AG04450 (cell line): Measurements from ENCODE around the gene MGAT1. TPM values are rescaled to one million over a fixed set of nuclear protein-coding genes. Genes with fewer than 3 reads are reported as not detected.
A peak's percentile ranks its signal among the peaks of the same experiment; 100 is the strongest.

Source experiments
- CTCF ChIA-PET: fragments of 300-600, 350-600 bp; formaldehyde crosslinking; extraction: SDS; loops from one replicate; lab custom pipeline; 2022; ENCODE audit warnings: antibody characterized with exemption, inconsistent platforms; lab: Charles Lee
- POLR2A ChIA-PET: fragments of 350-600 bp; formaldehyde crosslinking; extraction: SDS; loops from one replicate; lab custom pipeline; 2021; ENCODE audit warnings: antibody characterized with exemption, inconsistent platforms; lab: Yijun Ruan, JAX
- DNase-seq: peaks from one replicate; pipeline ENCODE4 v3.0.0-alpha.2; 2011; ENCODE audit warnings: low read depth, low spot score
- H3K27ac ChIP-seq: one replicate; pipeline ENCODE4 v1.5.1; 2012; ENCODE audit warnings: low read depth, low read length, control low read depth
- H3K27me3 ChIP-seq: one replicate; pipeline ENCODE4 v1.6.0; 2012; ENCODE audit warnings: low read length; ENCODE audit not compliant: control insufficient read depth, insufficient read depth
- H3K4me3 ChIP-seq: 2 replicates; pipeline ENCODE4 v1.5.1; 2011; ENCODE audit warnings: mild to moderate bottlenecking, low read depth, low read length, control low read depth
- H3K9me3 ChIP-seq: 2 replicates; pipeline ENCODE4 v1.5.1; 2012; ENCODE audit warnings: low read length; ENCODE audit not compliant: control insufficient read depth, insufficient read depth
- CTCF ChIP-seq: IDR thresholded peaks from 2 replicates; pipeline ENCODE4 v1.5.1; 2011; ENCODE audit warnings: low read depth, low read length, control low read depth, inconsistent platforms
- polyA plus RNA-seq: library from polyadenylated mRNA; depleted of rRNA; stranded (reverse); fragments of >200 nt; gene quantifications from 2 replicates; pipeline ENCODE4 v1.2.3, GENCODE V29; 2011

MGAT1 gene
- polyA plus RNA-seq, 1 experiment: 96.2 TPM

DNA sequence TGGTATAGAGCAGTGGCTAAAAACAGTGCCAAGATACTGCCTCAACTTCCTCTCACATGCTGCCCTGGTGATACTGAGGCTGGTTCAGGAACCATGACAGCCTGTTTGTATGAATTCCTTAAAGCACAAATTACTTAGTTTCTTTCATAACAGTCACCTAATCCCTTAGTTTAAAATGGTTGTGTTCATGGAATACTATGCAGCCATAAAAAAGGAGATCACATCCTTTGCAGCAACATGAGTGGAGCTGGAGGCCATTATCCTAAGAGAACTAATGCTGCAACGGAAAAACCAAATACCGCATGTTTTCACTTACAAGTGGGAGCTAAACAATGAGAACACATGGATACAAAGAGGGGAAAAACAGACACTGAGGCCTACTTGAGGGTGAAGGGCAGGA is 36.6 kb upstream of the MGAT1 start:
- no peak overlapping the region for H3K27ac ChIP-seq
- ChIA-PET POLR2A (interaction anchor here (0.6 kb wide), 1 partner anchor 332 kb away, joined by 5 read pairs; no protein-coding TSS in a partner anchor), CTCF (no interaction called here)
- H3K4me3 ChIP-seq: no peak overlapping the region
- no peaks in the 10 kb centered on the region for H3K27me3 ChIP-seq
- TF ChIP-seq CTCF: no peak
- no peaks in the 10 kb centered on the region for H3K9me3 ChIP-seq
- DNase-seq: no peak

DNA sequence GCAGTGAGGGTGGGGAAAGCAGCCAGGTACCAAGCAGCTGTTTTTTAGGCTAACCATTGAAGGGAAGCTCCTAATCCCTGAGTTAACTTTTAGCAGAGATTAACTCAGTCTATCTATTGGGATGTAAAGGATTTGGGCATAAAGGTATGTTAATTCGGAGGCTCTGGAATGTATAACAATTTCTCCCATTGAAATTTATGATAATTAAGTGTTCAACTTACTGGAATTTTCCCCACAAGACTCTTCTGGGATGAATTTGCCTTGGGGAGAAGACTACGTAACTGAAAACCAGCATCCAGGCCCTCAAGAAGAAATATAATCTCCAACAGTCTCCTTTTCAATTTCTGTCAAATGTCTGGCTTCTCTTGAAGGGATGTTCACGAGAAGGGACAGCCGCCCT is 34.9 kb upstream of the MGAT1 start:
- no peak for DNase-seq
- Histone ChIP-seq H3K4me3 (no peak overlapping the region), H3K27me3 (no peaks in the 10 kb centered on the region), H3K27ac (no peak overlapping the region), H3K9me3 (no peaks in the 10 kb centered on the region)
- ChIA-PET CTCF (interaction anchor here (2.0 kb wide), 1 partner anchor 32 kb away, joined by 8 read pairs; no protein-coding TSS in a partner anchor), POLR2A (interaction anchor here (0.5 to 1.2 kb wide), 2 partner anchors 10 to 27 kb away, joined by 3 read pairs; no protein-coding TSS in a partner anchor)
- no peak for TF ChIP-seq CTCF

GRCh38 chr5:180832638-180833068 is 30.0 kb upstream of the MGAT1 start:
- Histone ChIP-seq H3K4me3 (peak overlapping the region; percentile 73), H3K27me3 (no peaks in the 10 kb centered on the region), H3K9me3 (peaks cover 14% of the 10 kb centered on the region), H3K27ac (no peak overlapping the region)
- DNase-seq: no peak
- POLR2A ChIA-PET: interaction anchor here (0.5 to 1.1 kb wide), 2 partner anchors 30 to 295 kb away, joined by 3 to 6 read pairs; no protein-coding TSS in a partner anchor
- CTCF ChIA-PET: interaction anchor here (1.0 kb wide), 1 partner anchor 28 kb away, joined by 4 read pairs; no protein-coding TSS in a partner anchor
- TF ChIP-seq CTCF: no peak

DNA sequence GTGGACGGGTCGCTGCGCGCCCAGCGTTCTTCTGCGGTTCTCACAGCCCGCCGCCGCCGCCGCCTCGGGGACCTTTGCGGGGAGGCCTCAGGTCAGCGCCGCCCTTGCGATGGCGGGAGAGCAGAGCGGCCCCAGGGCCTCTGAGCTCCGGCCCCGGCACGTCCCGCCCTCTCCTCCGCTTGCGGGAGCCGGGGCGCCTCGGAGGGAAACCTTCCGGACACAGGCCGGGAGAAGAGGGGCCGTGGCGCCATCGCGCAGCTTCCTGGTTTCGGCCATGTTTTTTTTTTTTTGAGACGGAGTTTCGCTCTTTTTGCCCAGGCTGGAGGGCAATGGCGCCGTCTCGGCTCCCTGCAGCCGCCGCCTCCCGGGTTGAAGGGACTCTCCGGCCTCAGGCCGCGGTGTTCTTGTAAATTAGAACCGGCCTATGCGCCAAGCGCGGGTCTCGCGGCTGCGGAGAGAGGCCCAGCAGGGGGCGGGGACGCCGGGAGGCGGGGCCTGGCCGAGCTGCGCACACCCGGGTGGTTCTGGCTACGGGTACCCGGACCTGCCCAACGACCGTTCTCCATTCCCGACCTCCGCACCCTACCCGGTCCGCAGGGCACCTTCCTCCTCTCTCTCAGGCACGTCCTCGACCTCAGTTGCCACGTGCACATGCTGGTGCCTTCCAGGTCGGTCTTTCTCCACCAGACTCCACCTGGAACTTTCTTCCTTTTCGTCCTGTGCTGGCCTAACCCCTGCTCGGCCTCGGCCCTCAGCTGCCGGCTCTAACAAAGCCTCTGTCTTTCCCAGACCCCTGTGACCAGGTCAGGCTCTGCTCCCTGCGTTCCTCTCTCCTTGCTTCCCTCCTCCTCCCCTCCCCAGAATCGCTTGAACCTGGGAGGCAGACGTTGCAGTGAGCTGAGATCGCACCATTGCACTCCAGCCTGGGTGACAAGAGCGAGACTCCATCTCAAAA is 28.8 kb upstream of the MGAT1 start:
- CTCF ChIA-PET: interaction anchor here (0.6 to 2.4 kb wide), 8 partner anchors 10 to 356 kb away, joined by 3 to 9 read pairs (median 4); no protein-coding TSS in a partner anchor
- peak overlapping the region; percentile 73 for H3K4me3 ChIP-seq
- DNase-seq: peak; percentile 20
- POLR2A ChIA-PET: interaction anchor here (0.6 to 2.7 kb wide), 17 partner anchors 9 to 1267 kb away, joined by 3 to 18 read pairs (median 4); partner anchors contain the start of genes MGAT1 and ZFP62
- no peaks in the 10 kb centered on the region for H3K27me3 ChIP-seq
- H3K9me3 ChIP-seq: peaks cover 14% of the 10 kb centered on the region
- H3K27ac ChIP-seq: peak overlapping the region; percentile 94
- peak; percentile 7; the same call in 1 of the 2 replicates for TF ChIP-seq CTCF
